OCI-LY7 (cell line): ENCODE data around the gene CWC22. TPM values are rescaled to one million over a fixed set of nuclear protein-coding genes. Genes with fewer than 3 reads are reported as not detected.

Experiments
- BruUV-seq: library from RNA; stranded (reverse); fragments of 400-500 nt; replicated peaks from 2 replicates; lab custom pipeline; 2021; lab: Mats Ljungman, UMichigan
- CTCF ChIA-PET: fragments of 300-600 bp; sonication (Branson Sonifier 250); formaldehyde crosslinking; loops from one replicate; lab custom pipeline; 2022; ENCODE audit warnings: antibody characterized with exemption; ENCODE audit not compliant: unreplicated experiment; lab: Charles Lee
- POLR2A ChIA-PET: fragments of 300-600 bp; sonication (Branson Sonifier 250); formaldehyde crosslinking; loops from one replicate; lab custom pipeline; 2022; ENCODE audit warnings: antibody characterized with exemption; lab: Charles Lee
- DNase-seq: peaks from one replicate; pipeline ENCODE4 v3.0.0-alpha.2; 2015; ENCODE audit warnings: low spot score
- H2AFZ ChIP-seq: fragments of 200-600 bp; sonication (generic), shearing (Covaris generic); 2 replicates; pipeline ENCODE4 v1.6.1; 2014; ENCODE audit warnings: mild to moderate bottlenecking, antibody characterized with exemption, low read length, moderate library complexity
- H3K27ac ChIP-seq: fragments of 200-600 bp; sonication (generic); 2 replicates; pipeline ENCODE4 v1.5.1; 2014; ENCODE audit warnings: mixed run types, low read depth, mild to moderate bottlenecking, moderate library complexity, low read length, inconsistent platforms; ENCODE audit not compliant: poor library complexity, severe bottlenecking
- H3K36me3 ChIP-seq: fragments of 200-600 bp; sonication (generic); 2 replicates; pipeline ENCODE4 v1.6.1; 2014; ENCODE audit warnings: mild to moderate bottlenecking, antibody characterized with exemption, low read length, moderate library complexity, mixed read lengths; ENCODE audit not compliant: insufficient read depth
- H3K4me1 ChIP-seq: fragments of 200-600 bp; sonication (generic); 2 replicates; pipeline ENCODE4 v1.5.1; 2014; ENCODE audit warnings: mild to moderate bottlenecking, low read length; ENCODE audit not compliant: insufficient read depth, poor library complexity, severe bottlenecking
- H3K4me2 ChIP-seq: fragments of 200-600 bp; sonication (generic); 2 replicates; pipeline ENCODE4 v1.6.1; 2014; ENCODE audit warnings: mild to moderate bottlenecking, low read length
- H3K4me3 ChIP-seq: fragments of 200-600 bp; sonication (generic); 2 replicates; pipeline ENCODE4 v1.5.1; 2014; ENCODE audit warnings: mild to moderate bottlenecking, low read depth, low read length; ENCODE audit not compliant: poor library complexity, severe bottlenecking
- H3K79me2 ChIP-seq: fragments of 200-600 bp; sonication (generic); 2 replicates; pipeline ENCODE4 v1.6.1; 2016; ENCODE audit warnings: low read depth, mild to moderate bottlenecking, low read length, moderate library complexity, mixed read lengths; ENCODE audit not compliant: insufficient read depth
- H3K9me2 ChIP-seq: fragments of 200-600 bp; sonication (generic); 2 replicates; pipeline ENCODE4 v1.6.1; 2016; ENCODE audit warnings: mild to moderate bottlenecking, low read length, mixed read lengths; ENCODE audit not compliant: insufficient read depth
- H3K9me3 ChIP-seq: fragments of 200-600 bp; sonication (generic); 2 replicates; pipeline ENCODE4 v1.6.1; 2014; ENCODE audit warnings: mild to moderate bottlenecking, mixed run types, low read length, mixed read lengths
- H4K20me1 ChIP-seq: fragments of 200-600 bp; sonication (generic); 2 replicates; pipeline ENCODE4 v1.6.1; 2014; ENCODE audit warnings: mild to moderate bottlenecking, antibody characterized with exemption, low read length, moderate library complexity, mixed read lengths; ENCODE audit not compliant: insufficient read depth
- CTCF ChIP-seq: fragments of 200-600 bp; sonication (generic); conservative IDR thresholded peaks from 2 replicates; pipeline ENCODE4 v1.5.1; 2014; ENCODE audit warnings: mild to moderate bottlenecking, antibody characterized with exemption, low read length, moderate library complexity, mixed read lengths
- EZH2phosphoT487 ChIP-seq: fragments of 200-600 bp; sonication (generic); IDR thresholded peaks from 2 replicates; pipeline ENCODE4 v1.6.1; 2018; ENCODE audit warnings: low read depth, borderline replicate concordance, mild to moderate bottlenecking, mixed run types, antibody characterized with exemption, low read length, moderate library complexity, mixed read lengths
- intact Hi-C: fragments of 100-400 bp; cut with micrococcal nuclease; formaldehyde crosslinking; loops from one replicate; pipeline ENCODE4 v1.10.0; 2022; ENCODE audit not compliant: unreplicated experiment
- total RNA-seq, 2 experiments: library from RNA; depleted of rRNA in 1 of 2; stranded (reverse); fragments of >200 nt in 1 of 2; shearing (Covaris generic) in 1 of 2; gene quantifications; 2 replicates each; pipeline ENCODE4 v1.2.3, GENCODE V29; 2014 to 2022

Gene CWC22
- total RNA-seq, 2 experiments from 2014 or later, result 11.6 to 20.0 TPM

- POLR2A ChIA-PET, result no interaction called here
These were observed 27.1 kb upstream of the CWC22 start for GRCh38 chr2:180033993-180034894.

GRCh38 chr2:180029575-180029974, 22.5 kb upstream of the CWC22 start:
- TF ChIP-seq CTCF, result no peak
- no peak for TF ChIP-seq EZH2phosphoT487
- no peak for DNase-seq
- no peak overlapping the region for H3K27ac ChIP-seq
- H4K20me1 ChIP-seq, result no peaks in the 10 kb centered on the region
- no peaks in the 10 kb centered on the region for H3K36me3 ChIP-seq
- no peaks in the 10 kb centered on the region for H3K9me2 ChIP-seq
- CTCF ChIA-PET, result no interaction called here
- H3K4me1 ChIP-seq, result peaks cover 10% of the 10 kb centered on the region
- no peak overlapping the region for H3K4me2 ChIP-seq
- no peaks in the 10 kb centered on the region for H3K79me2 ChIP-seq
- intact Hi-C loops, result no loop called here
- no peaks in the 10 kb centered on the region for H3K9me3 ChIP-seq
- H3K4me3 ChIP-seq, result no peak overlapping the region
- POLR2A ChIA-PET, result no interaction called here
- no peak overlapping the region for H2AFZ ChIP-seq
- no TSS peak for BruUV-seq

More at GRCh38 chr2:180033993-180034894, 27.1 kb upstream of the CWC22 start:
- CTCF ChIA-PET, result no interaction called here
- no peaks in the 10 kb centered on the region for H3K9me2 ChIP-seq
- peaks cover 10% of the 10 kb centered on the region for H3K4me1 ChIP-seq
- DNase-seq, result peak; percentile 49
- H3K4me2 ChIP-seq, result no peak overlapping the region
- TF ChIP-seq EZH2phosphoT487 (no peak), CTCF (no peak)
- intact Hi-C loops, result no loop called here
- H4K20me1 ChIP-seq, result no peaks in the 10 kb centered on the region
- H3K79me2 ChIP-seq, result no peaks in the 10 kb centered on the region
- no TSS peak for BruUV-seq
- no peak overlapping the region for H3K4me3 ChIP-seq
- H3K27ac ChIP-seq, result no peak overlapping the region
- H3K36me3 ChIP-seq, result no peaks in the 10 kb centered on the region
- no peak overlapping the region for H2AFZ ChIP-seq
- no peaks in the 10 kb centered on the region for H3K9me3 ChIP-seq

- Histone ChIP-seq H3K79me2 (no peaks in the 10 kb centered on the region), H3K9me2 (no peaks in the 10 kb centered on the region), H3K4me2 (no peak overlapping the region), H4K20me1 (no peaks in the 10 kb centered on the region), H2AFZ (no peak overlapping the region), H3K4me3 (no peak overlapping the region), H3K27ac (no peak overlapping the region), H3K9me3 (no peaks in the 10 kb centered on the region), H3K4me1 (no peaks in the 10 kb centered on the region), H3K36me3 (no peaks in the 10 kb centered on the region)
- no TSS peak for BruUV-seq
- TF ChIP-seq EZH2phosphoT487 (no peak), CTCF (no peak)
- ChIA-PET POLR2A (no interaction called here), CTCF (no interaction called here)
- intact Hi-C loops, result no loop called here
- no peak for DNase-seq
These were observed 14.8 kb upstream of the CWC22 start for GRCh38 chr2:180021850-180022249.
